ENCODE results near the gene CCDC102B. TPM values are rescaled to one million over a fixed set of nuclear protein-coding genes. Genes with fewer than 3 reads are reported as not detected.
"Not testable (repeated sequence)": the region's sequence is repeated elsewhere in the genome, so short reads cannot be mapped to it uniquely, and the experiment has no call there.

CCDC102B gene
- total RNA-seq, 3 donors from 2014 or later, result 0.82 to 1.5 (median 1.3) TPM

DNA sequence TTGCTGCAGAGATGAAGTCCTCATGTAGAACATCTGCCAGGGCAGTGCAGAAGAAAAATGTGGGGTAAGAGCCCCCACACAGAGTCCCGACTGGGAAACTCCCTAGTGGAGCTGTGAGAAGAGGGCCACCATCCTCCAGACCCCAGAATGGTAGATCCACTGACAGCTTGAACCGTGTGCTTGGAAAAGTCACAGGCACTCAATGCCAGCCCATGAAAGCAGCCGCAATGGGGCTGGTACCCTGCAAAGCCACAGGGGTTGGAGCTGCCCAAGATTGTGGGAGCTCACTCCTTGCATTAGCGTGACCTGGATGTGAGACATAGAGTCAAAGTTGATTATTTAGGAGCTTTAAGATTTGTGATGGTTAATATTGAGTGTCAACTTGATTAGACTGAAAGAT is 197.8 kb downstream of the CCDC102B start:
- Mint-ChIP-seq H3K36me3 (ENCODE audit: insufficient read depth) (no peaks in the 10 kb centered on the region), H3K4me3 (no peak overlapping the region), H3K27me3 (ENCODE audit: low read depth) (no peaks in the 10 kb centered on the region), H3K9me3 (no peaks in the 10 kb centered on the region), H3K4me1 (ENCODE audit: low read depth) (no peaks in the 10 kb centered on the region)
- ATAC-seq (no peak), DNase-seq (no peak)

DNA sequence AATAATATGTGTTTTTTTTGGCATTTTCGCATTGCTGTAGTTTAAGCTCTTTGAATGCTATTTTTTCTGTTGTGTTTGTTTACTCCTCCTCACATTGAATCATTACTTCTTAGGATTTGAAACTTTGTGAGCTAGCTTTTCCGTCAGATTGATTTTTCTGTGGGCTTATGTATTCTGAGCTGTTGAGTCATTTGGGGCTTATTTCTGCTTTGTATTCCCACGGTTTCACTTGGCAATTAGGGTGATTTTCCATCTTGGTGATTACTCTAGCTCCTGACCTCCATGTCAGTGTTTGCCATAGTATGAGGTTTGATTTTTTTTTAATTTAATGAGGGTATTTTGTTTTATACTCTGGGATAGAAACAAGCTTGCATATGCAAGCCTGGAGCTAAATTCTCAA is 200.0 kb downstream of the CCDC102B start:
- ATAC-seq, result no peak
- Mint-ChIP-seq H3K4me1 (ENCODE audit: low read depth) (no peaks in the 10 kb centered on the region), H3K27me3 (ENCODE audit: low read depth) (no peaks in the 10 kb centered on the region), H3K4me3 (no peak overlapping the region), H3K36me3 (ENCODE audit: insufficient read depth) (no peaks in the 10 kb centered on the region), H3K9me3 (no peaks in the 10 kb centered on the region)
- no peak for DNase-seq

DNA sequence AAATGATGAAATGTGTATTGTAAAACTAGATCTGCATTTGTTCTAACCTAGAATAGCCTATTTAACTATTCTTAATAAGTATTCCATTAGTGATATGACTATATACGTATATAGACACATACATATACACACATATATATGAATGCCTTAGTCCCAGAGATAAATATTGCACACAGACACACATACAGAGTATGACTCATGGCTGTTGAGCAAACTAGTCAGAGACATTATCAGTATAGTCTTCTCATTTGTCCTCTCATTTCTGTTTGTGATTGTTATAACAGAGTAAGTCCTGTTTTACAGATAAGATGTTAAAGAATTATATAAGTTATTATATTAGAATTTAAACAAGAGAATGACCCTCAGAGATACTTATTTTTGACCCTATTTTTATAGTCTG is 202.5 kb downstream of the CCDC102B start:
- no peaks in the 10 kb centered on the region for H3K27me3 Mint-ChIP-seq (ENCODE audit: low read depth)

DNA sequence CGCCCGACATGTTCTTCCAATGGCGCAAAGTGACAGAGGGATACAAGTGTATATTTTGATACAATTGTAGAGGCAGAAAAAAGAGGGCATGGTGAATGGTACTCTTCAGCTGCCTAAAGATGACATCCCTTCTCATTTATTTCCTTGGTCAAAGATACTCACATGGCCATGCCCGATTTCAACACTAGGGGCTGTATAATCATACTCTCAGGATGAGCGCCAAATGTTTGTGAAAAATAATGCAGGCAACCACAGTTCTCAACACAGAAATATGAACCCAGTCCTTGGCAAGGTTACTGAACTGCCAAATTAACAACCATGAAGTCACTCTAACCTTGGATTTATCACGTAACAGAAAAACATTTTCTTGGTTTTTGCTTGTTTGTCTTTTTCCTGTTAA is 204.4 kb downstream of the CCDC102B start:
- Mint-ChIP-seq H3K36me3 (ENCODE audit: insufficient read depth) (no peaks in the 10 kb centered on the region), H3K9me3 (no peaks in the 10 kb centered on the region), H3K4me3 (no peak overlapping the region), H3K27me3 (ENCODE audit: low read depth) (no peaks in the 10 kb centered on the region), H3K4me1 (ENCODE audit: low read depth) (no peaks in the 10 kb centered on the region)
- DNase-seq (no peak), ATAC-seq (no peak)

More for the DNA sequence above, 202.5 kb downstream of the CCDC102B start:
- H3K9me3 Mint-ChIP-seq, result no peaks in the 10 kb centered on the region
- H3K4me3 Mint-ChIP-seq, result no peak overlapping the region
- DNase-seq (no peak), ATAC-seq (no peak)
- H3K4me1 Mint-ChIP-seq (ENCODE audit: low read depth), result no peaks in the 10 kb centered on the region
- H3K36me3 Mint-ChIP-seq (ENCODE audit: insufficient read depth), result no peaks in the 10 kb centered on the region

DNA sequence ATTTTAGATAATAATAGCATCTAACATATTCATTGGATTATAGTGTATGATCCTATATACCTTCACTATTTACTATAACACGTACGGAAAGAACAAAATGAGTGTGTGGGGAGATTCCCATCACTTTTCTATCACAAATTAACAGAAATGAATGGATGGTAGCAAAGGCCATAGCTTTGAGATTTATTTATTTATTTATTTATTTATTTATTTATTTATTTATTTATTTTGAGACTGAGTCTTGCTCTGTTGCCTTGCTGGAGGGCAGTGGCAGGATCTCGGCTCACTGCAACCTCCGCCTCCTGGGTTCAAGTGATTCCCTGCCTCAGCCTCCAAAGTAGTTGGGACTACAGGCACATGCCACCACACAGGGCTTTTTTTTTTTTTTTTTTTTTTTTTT is 208.3 kb downstream of the CCDC102B start:
- not testable (repeated sequence) for ATAC-seq; H3K4me3 Mint-ChIP-seq; H3K4me1 Mint-ChIP-seq (ENCODE audit: low read depth); H3K9me3 Mint-ChIP-seq; H3K36me3 Mint-ChIP-seq (ENCODE audit: insufficient read depth); DNase-seq; H3K27me3 Mint-ChIP-seq (ENCODE audit: low read depth)

DNA sequence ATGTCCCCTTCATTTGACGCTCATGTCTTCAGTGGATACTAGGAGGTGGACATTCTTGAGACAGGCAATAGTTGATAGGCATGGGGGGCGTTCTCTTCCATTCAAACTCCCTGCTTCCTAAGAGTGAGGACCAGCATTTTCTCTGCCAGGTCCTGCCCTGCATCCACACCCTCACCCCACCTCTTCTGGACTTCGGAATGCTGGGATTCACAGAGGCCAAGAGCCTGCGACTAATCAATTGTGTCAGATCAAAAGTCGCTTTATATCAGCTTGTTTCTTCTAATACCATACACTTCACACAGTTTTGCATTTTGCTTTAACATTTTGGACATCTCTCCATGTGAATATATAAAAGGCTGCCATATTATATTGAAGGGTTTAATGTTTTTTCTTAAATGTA is 210.7 kb downstream of the CCDC102B start:
- ATAC-seq (no peak), DNase-seq (no peak)
- H3K4me3 Mint-ChIP-seq, result no peak overlapping the region

DNA sequence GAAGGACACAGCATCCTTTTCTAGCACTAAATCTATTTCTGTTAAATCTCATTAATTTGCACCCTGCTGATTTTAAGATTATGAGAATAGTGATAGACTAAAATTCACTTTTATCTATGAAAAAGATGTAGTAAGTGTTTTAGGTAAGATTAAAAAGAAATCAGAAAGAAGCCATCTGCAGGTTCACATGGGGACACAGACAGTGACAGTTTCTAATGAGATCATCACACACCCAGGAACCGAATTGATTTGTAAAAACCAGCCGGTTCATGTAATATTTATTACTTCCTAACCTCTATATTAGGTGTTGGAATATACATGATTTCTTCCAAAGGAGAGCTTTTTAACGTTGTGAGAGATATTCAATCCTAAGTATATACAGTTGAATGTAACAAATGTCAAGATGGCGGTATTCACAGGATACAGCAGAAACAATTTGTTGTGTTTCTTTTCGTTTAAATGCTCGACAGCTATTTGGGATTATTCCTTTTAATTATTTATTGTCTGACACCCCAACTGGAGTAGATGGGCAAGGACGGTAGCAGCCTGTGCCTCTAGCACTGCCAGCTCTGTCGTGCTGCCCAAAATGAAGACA is 223.4 kb downstream of the CCDC102B start:
- DNase-seq (no peak), ATAC-seq (no peak)
- H3K4me1 Mint-ChIP-seq (ENCODE audit: low read depth), result no peaks in the 10 kb centered on the region
- H3K36me3 Mint-ChIP-seq (ENCODE audit: insufficient read depth), result no peaks in the 10 kb centered on the region
- no peaks in the 10 kb centered on the region for H3K27me3 Mint-ChIP-seq (ENCODE audit: low read depth)
- H3K9me3 Mint-ChIP-seq, result no peaks in the 10 kb centered on the region
- no peak overlapping the region for H3K4me3 Mint-ChIP-seq

More for the DNA sequence above, 210.7 kb downstream of the CCDC102B start:
- H3K36me3 Mint-ChIP-seq (ENCODE audit: insufficient read depth), result no peaks in the 10 kb centered on the region
- no peaks in the 10 kb centered on the region for H3K9me3 Mint-ChIP-seq
- H3K27me3 Mint-ChIP-seq (ENCODE audit: low read depth), result no peaks in the 10 kb centered on the region
- no peaks in the 10 kb centered on the region for H3K4me1 Mint-ChIP-seq (ENCODE audit: low read depth)

GRCh38 chr18:69022426-69022825 is 224.5 kb downstream of the CCDC102B start:
- H3K27me3 Mint-ChIP-seq (ENCODE audit: low read depth), result no peaks in the 10 kb centered on the region
- H3K4me1 Mint-ChIP-seq (ENCODE audit: low read depth), result no peaks in the 10 kb centered on the region
- no peak for DNase-seq
- no peaks in the 10 kb centered on the region for H3K36me3 Mint-ChIP-seq (ENCODE audit: insufficient read depth)
- no peaks in the 10 kb centered on the region for H3K9me3 Mint-ChIP-seq
- H3K4me3 Mint-ChIP-seq, result no peak overlapping the region
- ATAC-seq, result no peak

DNA sequence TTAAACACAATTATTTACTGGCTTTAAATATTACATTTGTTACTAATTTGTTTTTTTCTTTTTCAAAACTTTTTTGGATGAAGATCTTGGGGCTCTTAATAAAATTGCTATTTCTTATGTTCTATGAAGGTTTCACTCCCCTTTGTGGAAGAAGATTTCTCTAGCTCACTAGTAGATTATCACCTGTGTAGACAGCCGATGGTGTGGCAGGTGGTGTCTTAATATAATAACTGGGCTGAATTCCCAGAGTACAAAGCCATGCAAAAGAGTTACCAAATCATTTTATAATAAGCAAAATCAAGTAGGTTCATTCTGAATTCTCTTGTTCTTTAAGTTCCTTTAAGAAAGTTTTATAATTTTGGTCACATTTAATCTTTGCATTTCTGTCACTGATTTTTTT is 233.7 kb downstream of the CCDC102B start:
- no peaks in the 10 kb centered on the region for H3K4me1 Mint-ChIP-seq (ENCODE audit: low read depth)
- no peaks in the 10 kb centered on the region for H3K27me3 Mint-ChIP-seq (ENCODE audit: low read depth)
- DNase-seq (no peak), ATAC-seq (no peak)
- H3K9me3 Mint-ChIP-seq, result no peaks in the 10 kb centered on the region
- no peak overlapping the region for H3K4me3 Mint-ChIP-seq
- no peaks in the 10 kb centered on the region for H3K36me3 Mint-ChIP-seq (ENCODE audit: insufficient read depth)

GRCh38 chr18:69032009-69032408 is 234.1 kb downstream of the CCDC102B start:
- H3K4me1 Mint-ChIP-seq (ENCODE audit: low read depth), result no peaks in the 10 kb centered on the region
- H3K27me3 Mint-ChIP-seq (ENCODE audit: low read depth), result no peaks in the 10 kb centered on the region
- no peak for ATAC-seq
- H3K4me3 Mint-ChIP-seq, result no peak overlapping the region
- H3K9me3 Mint-ChIP-seq, result no peaks in the 10 kb centered on the region
- no peaks in the 10 kb centered on the region for H3K36me3 Mint-ChIP-seq (ENCODE audit: insufficient read depth)
- DNase-seq, result no peak

DNA sequence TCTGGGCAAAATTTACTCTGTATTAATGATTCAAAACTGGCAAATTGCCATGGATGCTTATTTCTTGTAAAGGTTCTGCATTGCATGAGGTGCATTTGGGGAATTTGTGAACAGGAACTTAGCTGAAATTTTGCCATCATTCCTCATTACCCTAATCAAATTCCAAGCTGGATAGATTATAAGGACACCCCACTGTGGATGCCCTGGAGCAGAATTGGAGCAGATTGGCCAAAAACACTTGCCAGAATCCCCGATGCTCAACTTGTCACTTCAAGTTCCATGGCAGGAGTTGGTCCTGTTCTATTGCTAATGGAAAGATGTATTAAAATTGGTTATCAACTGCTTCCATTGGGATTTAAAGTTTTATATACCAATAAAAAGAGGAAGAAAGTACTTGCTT is 237.9 kb downstream of the CCDC102B start:
- H3K27me3 Mint-ChIP-seq (ENCODE audit: low read depth), result no peaks in the 10 kb centered on the region
- H3K4me3 Mint-ChIP-seq, result no peak overlapping the region
- ATAC-seq (no peak), DNase-seq (no peak)
- no peaks in the 10 kb centered on the region for H3K4me1 Mint-ChIP-seq (ENCODE audit: low read depth)
- H3K9me3 Mint-ChIP-seq, result no peaks in the 10 kb centered on the region
- H3K36me3 Mint-ChIP-seq (ENCODE audit: insufficient read depth), result no peaks in the 10 kb centered on the region

DNA sequence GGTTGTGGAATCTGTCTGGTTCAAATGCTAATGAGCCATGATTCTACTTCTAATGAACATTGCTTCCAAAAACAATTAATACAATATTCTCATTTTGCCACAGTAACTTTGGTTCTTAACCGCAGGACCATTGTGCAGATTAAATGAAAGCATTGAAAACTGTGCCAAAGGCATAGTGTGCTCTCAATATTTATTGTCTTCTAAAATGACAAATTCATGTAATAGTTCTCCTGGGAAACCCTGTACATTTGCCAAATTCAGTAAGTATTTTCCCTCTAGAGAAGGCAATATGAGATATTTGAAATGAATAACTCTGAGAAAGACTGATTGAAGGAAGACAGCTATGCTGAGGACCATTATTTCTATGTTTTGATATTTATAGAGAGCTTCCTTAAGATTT is 246.3 kb downstream of the CCDC102B start:
- Mint-ChIP-seq H3K36me3 (ENCODE audit: insufficient read depth) (no peaks in the 10 kb centered on the region), H3K9me3 (peaks cover 7% of the 10 kb centered on the region), H3K4me3 (no peak overlapping the region), H3K27me3 (ENCODE audit: low read depth) (no peaks in the 10 kb centered on the region), H3K4me1 (ENCODE audit: low read depth) (no peaks in the 10 kb centered on the region)
- ATAC-seq, result no peak
- DNase-seq, result no peak

DNA sequence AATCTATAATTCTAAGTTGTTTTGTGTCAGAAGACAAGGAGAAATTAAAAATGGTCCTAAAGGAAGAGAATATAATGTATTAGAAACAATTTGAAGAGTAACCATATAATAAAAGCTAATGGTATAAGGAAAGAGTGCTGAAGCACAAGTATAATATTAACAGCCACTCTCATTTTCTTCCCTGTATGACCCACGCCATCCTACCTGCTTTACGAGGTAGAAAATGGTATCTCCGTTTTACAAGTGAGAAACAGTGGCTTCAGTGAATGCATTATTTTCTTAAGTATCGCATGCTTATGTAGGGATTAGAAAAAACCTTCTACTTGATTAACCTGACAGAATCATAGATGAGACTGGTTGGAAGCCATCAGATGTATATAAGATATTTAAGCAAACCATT is 266.2 kb downstream of the CCDC102B start:
- no peak overlapping the region for H3K4me3 Mint-ChIP-seq
- DNase-seq, result no peak

DNA sequence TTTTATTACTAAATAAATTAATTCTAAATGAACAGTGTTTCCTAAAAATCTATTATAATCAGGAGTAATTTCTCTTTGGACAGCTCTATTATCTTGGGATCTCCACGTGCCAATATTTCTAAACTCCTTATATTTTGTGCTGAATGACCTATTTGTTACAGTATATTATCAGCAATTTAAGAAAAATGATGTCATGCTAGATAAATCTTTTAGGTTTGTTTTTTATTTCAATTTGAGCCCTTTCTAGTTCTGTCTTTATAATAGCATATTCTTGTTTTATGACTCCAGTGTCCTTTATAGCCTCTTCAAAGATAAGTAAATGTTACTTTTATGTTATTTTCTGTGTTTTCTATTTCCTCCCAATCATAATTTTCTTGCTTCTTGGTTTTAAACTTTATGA is 269.2 kb downstream of the CCDC102B start:
- Mint-ChIP-seq H3K4me3 (no peak overlapping the region), H3K36me3 (ENCODE audit: insufficient read depth) (no peaks in the 10 kb centered on the region), H3K4me1 (ENCODE audit: low read depth) (no peaks in the 10 kb centered on the region), H3K9me3 (no peaks in the 10 kb centered on the region), H3K27me3 (ENCODE audit: low read depth) (no peaks in the 10 kb centered on the region)
- DNase-seq, result no peak
- ATAC-seq, result no peak

More for the DNA sequence above, 266.2 kb downstream of the CCDC102B start:
- Mint-ChIP-seq H3K4me1 (ENCODE audit: low read depth) (no peaks in the 10 kb centered on the region), H3K27me3 (ENCODE audit: low read depth) (no peaks in the 10 kb centered on the region), H3K9me3 (no peaks in the 10 kb centered on the region), H3K36me3 (ENCODE audit: insufficient read depth) (no peaks in the 10 kb centered on the region)
- ATAC-seq, result no peak

GRCh38 chr18:69071680-69072079 is 273.8 kb downstream of the CCDC102B start:
- no peaks in the 10 kb centered on the region for H3K27me3 Mint-ChIP-seq (ENCODE audit: low read depth)

DNA sequence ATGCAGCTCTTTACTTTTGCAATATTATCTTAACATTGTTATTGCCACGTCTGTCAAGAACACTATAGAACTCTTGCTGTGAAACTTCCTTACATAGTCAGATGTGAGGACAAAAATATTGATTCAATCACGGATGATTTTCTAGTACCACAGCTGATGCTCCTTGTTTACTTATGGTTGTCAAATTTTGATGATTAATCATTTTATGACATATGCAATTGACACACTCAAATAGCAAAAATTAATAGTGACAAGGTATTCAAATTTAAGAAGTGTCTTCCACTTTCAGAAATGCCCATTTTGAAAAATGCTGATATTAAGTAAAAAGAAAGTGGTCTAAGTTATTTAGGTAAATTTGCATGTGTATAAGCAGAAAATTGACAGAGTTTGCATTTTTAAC is 284.0 kb downstream of the CCDC102B start:
- Mint-ChIP-seq H3K9me3 (peaks cover 3% of the 10 kb centered on the region), H3K4me1 (ENCODE audit: low read depth) (no peaks in the 10 kb centered on the region), H3K4me3 (no peak overlapping the region), H3K27me3 (ENCODE audit: low read depth) (no peaks in the 10 kb centered on the region), H3K36me3 (ENCODE audit: insufficient read depth) (no peaks in the 10 kb centered on the region)
- no peak for DNase-seq
- no peak for ATAC-seq

More at GRCh38 chr18:69071680-69072079, 273.8 kb downstream of the CCDC102B start:
- DNase-seq, result no peak
- no peaks in the 10 kb centered on the region for H3K4me1 Mint-ChIP-seq (ENCODE audit: low read depth)
- ATAC-seq, result no peak
- H3K36me3 Mint-ChIP-seq (ENCODE audit: insufficient read depth), result no peaks in the 10 kb centered on the region
- no peak overlapping the region for H3K4me3 Mint-ChIP-seq
- no peaks in the 10 kb centered on the region for H3K9me3 Mint-ChIP-seq

Data from activated T-cell treated with anti-CD3 and anti-CD28 coated beads, Interleukin-2, amount 50 U/mL, for 4 hours (primary cell).